GM19452 (cell line): Measurements from ENCODE around the gene SOX18.
"Not testable (repeated sequence)": the region's sequence is repeated elsewhere in the genome, so short reads cannot be mapped to it uniquely, and the experiment has no call there.

Experiments
- ATAC-seq: cut with Tn5 transposase; IDR thresholded peaks from one replicate; pipeline ENCODE4 v1.9.1; 2021; ENCODE audit not compliant: unreplicated experiment

SOX18 gene

DNA sequence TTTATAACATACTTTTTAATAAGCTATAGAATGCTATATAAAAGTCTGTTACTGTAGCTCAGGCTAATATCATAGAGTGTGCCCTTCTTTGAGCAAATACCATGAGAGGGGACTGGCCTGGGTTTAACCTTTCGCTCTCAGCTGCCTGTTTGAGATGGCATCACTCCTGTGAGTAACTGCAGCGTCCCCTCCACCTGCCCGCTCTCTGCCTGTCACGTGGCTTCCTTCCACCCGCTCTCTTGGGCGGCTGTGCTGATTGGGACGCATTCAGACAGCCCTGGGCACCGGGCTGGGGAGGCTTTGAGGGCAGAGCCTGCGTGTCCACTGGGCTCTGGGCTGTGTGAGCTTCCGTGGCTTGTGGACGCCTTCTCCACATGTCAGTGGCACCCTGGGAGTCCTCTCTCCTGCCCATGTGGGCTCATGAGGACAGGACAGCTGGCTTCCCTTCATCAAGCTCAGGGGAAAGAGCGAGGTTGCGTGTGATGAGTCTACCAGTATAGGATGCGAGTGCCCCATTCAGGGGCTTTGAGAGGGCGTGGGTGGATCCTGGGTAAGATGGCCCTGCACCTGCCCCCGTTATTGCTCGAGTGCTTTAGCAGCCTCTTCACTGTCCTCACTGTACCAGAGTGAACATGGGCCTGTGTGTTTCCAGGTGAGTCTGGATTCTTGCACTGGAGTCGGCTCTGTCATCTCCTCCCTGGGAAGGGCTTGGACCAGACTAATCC, 24.2 kb downstream of the SOX18 start:
- no peak for ATAC-seq

DNA sequence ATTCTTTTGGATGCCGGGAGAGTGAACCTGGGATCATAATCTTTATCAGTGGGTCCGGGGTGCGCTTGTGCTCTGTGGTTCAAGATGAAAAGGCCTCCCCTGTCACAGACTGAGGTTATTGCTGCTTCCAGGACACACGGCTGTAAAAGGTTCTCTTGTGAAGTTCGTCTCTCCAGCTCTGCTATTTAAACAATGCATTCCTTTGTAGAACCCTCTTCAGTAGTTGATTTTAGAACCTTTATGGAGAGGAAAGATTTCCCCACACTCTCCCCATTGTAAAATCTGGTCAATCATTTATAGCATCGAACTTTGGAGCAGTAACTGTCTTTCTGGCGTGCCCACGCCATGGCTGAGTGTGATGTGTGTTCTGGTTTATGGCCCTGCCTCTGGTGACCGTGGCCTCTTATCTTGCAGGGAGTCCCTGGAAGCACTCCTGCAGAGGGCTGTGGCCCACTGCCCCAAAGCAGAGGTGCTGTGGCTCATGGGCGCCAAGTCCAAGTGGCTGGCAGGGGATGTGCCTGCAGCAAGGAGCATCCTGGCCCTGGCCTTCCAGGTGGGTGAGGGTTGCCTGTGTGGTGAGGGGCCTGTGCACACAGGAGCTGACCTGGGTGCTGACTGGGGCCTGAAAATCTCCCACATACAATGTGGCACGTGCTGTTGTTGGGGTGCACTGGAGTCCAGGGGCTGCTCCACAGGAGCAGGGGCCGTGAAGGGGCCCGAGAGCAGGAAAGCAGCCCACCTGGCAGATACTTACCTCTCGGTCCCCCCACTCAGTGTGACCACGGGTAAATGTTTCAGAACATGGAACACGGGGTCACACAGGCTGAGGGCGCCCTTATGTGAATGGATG, 25.1 kb downstream of the SOX18 start:
- ATAC-seq, result no peak

DNA sequence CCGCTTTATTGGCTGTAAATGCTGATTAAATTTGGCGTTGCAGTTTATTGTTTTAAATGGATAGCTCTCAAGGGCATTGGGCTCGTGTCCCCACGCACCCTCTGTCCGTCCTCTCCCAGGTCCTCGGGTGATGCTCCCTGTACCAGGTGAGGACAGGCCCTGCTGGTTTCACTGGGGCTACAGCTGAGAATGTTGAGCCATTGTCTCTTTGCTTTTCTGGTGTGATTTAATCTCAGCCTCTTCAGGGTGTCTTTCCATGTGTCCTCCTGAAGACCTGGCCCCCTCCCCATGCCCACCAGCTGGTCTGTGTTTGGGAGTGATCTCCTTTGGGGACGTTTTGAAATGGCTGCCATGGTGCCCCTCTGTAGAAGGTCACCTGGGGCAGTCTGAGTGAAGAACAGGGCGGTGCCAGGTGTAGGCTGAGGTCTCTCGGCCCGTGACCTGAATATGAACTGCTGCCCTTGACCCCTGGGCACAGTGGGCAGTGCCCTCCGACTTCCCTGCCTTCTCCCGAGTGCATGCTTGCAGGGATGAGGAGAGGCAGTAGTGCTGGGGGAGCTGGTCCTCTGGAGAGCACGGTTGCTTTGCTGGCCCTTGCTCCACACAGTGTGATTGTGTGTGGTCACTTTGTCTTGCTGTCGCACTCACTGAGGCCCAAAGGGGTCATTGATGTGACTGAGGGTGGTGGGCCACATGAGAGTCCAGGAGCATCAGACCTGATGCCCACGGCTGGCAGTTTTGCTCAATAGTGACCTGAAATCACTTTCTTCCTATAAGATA, 25.9 kb downstream of the SOX18 start:
- ATAC-seq, result no peak

DNA sequence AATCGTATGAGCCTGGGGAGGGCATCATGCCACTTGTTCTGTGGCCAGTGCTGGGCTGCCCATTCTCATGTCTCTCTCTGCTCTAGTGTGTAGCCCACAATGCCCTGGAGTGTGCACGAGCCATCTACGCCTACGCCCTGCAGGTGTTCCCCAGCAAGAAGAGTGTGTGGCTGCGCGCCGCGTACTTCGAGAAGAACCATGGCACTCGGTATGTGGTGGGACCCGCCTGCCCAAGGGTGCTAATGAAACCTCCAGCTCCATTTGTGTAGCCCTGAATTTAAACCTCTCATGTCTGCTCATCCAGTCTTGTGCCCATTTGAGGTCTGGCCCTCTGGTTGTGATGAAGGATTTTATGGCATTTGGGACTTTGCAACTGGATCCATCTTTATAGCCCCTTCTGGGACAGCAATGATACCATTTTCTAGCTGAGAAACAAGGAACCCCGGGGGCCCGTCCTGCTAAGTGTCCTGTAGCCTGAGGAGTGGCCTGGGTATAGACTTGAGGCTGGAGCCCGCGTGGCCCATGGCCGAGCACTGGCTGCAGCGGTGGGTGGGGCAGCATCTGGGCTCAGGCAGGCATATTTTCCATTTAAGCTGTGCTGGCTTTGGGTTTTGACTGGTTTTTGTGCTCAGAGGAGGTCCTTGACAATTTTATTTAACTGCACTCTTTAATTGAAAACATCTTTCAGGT, 26.6 kb downstream of the SOX18 start:
- ATAC-seq, result no peak

DNA sequence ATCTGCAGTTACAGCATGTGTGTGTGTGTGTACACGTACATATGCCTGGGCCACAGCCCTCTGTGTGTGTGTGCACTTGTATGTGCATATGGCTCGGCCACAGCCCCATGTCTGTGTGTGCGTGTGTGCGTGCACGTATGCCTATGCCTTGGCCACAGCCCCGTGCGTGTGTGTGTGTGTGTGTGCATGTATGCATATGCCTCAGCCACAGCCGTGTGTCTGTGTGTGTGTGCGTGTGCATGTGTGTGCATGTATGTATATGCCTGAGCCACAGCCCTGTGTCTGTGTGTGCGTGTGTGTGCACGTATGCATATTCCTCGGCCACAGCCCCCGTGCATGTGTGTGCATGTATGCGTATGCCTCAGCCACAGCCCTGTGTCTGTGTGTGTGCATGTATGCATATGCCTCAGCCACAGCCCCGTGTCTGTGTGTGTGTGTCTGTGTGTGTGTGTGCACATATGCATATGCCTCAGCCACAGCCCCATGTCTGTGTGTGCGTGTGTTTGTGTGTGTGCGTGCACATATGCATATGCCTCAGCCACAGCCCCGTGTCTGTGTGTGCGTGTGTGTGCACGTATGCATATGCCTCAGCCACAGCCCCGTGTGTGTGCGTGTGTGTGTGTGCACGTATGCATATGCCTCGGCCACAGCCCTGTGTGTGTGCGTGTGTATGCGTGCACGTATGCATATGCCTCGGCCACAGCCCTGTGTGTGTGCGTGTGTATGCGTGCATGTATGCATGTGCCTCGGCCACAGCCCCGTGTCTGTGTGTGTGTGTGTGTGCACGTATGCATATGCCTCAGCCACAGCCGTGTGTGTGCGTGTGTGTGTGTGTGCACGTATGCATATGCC, 28.1 kb downstream of the SOX18 start:
- ATAC-seq, result no peak

DNA sequence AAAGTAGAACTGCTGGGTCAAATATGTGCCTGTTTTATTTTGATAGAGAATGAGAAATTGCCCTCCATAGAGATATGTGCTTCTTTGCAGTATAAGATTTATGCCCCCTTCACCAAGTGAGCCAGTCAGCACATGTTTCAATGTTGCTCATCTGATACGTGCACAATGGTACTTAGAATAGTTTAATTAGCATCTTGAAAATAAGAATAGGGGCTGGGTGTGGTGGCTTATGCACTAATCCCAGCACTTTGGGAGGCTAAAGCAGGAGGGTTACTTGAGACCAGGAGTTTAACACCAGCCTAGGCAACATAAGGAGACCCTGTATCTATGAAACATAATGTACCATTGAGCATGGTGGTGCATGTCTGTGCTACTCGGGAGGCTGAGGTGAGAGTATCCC, 33.8 kb downstream of the SOX18 start:
- no peak for ATAC-seq

DNA sequence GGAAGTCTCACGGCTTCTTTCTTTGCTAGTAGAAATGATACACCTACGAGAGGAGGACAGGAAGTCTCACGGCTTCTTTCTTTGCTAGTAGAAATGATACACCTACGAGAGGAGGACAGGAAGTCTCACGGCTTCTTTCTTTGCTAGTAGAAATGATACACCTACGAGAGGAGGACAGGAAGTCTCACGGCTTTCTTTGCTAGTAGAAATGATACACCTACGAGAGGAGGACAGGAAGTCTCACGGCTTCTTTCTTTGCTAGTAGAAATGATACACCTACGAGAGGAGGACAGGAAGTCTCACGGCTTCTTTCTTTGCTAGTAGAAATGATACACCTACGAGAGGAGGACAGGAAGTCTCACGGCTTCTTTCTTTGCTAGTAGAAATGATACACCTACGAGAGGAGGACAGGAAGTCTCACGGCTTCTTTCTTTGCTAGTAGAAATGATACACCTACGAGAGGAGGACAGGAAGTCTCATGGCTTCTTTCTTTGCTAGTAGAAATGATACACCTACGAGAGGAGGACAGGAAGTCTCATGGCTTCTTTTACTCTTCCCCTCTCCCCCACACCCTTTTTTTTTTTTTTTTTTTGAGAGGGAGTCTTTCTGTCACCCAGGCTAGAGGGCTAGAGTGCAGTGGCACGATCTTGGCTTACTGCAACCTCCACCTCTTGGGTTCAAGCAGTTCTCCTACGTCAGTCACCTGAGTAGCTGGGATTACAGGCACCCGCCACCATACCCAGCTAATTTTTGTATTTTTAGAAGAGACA, 36.9 kb downstream of the SOX18 start:
- ATAC-seq, result not testable (repeated sequence)

DNA sequence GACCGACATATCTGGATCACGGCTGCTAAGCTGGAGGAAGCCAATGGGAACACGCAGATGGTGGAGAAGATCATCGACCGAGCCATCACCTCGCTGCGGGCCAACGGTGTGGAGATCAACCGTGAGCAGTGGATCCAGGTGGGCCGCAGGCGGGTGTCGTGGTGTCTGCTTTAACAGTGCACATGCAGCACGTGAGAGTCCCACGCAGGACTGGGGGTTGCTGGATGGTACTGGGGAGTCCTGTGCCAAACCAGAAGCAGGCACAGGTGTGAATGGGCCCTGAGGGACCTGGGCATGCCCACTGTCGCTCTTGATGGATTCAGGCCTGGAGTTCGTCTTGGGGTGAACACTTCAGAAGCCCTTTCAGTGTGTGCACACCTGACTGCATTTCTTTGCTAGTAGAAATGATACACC, 38.1 kb downstream of the SOX18 start:
- ATAC-seq, result no peak

DNA sequence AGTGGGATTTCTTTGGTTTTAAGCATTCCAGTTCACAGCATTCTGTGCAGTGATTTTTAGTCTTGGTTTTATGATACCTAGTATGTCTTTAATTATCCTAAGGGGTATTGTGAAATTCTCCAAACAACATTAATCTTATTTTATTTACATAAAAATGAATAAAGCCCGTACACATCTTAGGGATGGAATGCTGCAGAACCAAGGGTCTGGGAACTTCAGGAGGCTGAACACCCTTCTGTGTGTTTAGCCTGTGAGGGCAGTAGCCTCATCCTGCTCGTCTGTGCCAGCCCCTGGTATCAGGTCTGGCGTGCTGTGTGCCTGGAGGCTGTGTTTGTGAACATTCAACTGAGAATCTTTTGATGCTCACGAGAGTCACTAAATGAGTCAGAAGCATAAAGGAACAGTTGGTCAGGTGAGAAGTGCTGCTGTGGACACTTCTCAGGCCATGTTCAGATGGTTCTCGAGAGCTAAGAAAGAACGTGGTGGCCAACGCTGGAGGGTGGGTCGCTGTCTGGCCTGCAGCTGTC, 38.7 kb downstream of the SOX18 start:
- ATAC-seq, result no peak

DNA sequence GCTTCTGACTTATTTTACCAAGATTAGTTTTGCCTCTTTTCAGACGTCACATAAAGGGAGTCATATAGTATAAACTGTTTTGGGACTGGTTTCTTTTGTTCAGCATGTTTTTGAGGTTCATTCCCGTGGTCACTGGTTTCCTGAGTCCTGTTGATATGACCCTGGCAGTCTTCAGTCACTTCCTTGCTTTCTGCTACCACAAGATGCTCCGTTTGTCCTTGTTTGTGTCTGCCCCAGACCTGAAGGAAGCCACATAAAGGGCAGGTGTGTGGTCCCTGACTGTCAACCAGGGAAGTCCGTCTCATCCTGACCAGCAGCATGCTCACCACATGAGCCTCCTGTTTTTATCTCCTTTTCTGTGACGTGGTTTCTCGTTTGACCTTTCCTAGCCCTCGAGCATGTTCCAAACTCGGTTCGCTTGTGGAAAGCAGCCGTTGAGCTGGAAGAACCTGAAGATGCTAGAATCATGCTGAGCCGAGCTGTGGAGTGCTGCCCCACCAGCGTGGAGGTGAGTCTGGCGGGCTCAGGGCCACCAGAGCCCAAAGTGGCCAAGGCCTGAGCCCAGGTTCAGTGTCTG, 39.5 kb downstream of the SOX18 start:
- no peak for ATAC-seq

DNA sequence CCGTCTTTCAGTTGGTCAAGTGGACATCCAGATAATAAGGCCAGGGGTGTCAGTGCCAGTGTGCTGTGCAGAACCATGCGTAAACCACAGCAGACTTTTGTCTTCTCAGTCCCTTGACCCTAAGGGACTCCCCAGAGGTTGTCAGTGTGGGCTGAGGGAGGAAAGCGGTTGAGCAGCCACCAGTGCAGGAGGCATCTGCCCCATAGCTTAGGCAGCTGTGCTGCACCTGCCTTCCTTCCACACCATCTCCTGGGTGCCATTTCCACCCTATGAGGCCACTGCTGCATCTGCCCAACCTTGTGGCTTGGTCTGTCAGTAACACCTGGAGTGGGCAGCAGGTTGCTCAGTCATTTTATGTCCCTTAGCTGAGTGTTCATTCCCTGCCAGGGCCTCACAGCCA, 42.5 kb downstream of the SOX18 start:
- ATAC-seq, result no peak

DNA sequence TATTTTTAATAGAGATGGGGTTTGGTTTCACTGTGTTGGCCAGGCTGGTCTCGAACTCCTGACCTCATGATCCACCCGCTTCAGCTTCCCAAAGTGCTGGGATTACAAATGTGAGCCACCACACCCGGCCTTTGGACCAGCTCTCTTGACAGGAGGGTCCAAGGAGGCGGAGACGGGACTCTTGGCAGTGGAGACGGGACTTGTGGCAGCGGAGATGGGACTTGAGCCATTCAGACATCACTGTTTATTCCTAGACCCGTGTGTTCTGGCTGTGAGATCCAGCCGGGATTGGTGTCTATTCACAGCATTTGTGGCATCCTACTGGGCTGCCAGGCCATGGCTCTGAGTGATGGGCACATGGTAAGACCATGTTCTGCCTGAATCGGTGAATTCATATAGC, 42.9 kb downstream of the SOX18 start:
- no peak for ATAC-seq

DNA sequence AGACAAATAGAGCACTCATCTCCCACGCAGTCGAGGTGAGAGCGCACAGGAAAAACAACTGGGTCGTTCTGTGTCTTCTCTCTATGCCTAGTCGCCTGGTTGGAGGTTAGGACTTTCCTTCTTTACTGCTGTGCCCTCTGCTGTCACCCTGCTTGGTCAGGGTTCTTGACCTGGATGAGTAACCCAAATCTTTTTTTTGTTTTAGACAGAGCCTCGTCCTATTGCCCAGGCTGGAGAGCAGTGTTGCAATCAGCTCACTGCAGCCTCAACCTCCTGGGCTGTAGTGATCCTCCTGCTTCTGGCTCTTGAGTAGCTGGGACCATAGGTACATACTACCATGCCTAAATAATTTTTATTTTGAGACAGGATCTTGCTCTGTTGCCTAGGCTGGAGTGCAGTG, 44.0 kb downstream of the SOX18 start:
- ATAC-seq, result no peak

DNA sequence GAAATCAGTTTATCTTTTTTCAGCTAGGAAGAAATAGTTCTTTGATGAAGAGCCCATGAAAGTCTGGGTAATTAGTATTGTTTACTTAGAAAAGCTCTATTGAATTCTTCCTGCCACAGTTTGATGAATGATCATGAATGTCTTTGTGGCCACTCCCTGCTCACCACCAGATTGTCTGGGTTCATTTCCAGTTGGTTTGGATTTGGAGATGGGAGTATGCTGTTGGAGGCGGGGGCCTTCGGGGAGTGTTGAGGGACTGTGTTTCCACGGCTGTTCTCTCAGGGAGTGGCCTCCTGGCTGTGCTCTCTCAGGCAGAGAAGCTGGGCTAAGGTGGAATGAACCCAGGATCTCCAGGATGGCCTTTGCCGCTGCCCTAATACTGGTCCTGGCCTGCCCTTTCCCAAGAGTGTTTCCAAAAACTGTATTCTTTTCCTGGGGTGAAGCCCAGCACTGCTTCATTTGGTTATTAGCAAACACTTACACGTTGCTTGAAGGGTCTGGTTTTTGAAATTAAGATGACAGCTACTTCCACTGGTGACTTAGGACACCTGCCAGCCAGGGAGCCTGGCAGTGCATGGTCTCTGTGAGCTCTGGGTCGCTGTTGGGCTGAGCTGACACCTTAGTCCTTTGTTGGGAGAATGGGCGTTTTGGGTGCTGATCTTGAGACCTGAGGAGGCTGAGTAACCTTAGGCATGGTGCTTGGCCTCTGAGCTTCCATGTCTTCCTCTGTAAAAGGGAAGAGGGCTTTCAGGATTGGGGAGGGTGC, 45.3 kb downstream of the SOX18 start:
- ATAC-seq, result no peak

DNA sequence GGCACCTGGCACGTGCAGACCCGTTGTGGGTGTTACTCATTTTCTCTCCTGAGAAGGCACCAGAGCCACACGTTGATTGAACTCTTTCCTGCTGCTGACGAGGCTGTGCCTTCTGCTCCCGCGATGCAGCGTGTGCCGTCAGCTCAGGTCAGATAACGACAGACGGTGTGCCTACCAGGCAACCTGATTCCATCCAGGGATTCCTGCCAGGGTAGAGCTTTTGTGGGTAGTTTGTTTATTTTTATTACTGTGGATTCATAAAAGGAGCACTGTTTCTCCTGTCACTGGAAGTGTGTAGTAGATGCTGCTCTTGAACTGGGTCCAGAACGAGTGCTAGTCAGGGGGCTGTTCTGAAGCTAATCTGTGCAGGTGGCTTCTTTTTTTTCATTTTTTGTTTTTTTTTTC, 47.8 kb downstream of the SOX18 start:
- no peak for ATAC-seq

DNA sequence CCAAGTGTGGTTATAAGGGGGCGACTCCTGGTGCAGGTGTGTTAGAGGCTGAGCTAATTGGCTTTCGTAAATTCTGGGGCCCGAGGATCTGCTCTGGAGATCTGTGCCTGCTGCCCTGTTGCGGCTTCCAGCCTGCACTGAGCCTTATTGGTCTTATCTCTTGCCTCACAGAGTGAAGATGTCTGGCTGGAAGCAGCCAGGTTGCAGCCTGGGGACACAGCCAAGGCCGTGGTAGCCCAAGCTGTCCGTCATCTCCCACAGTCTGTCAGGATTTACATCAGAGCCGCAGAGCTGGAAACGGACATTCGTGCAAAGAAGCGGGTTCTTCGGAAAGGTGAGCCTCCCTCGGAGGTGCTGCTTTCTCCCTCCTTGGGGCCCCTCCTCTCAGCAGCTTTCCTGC, 48.5 kb downstream of the SOX18 start:
- no peak for ATAC-seq
